HS-5 (cell line): ENCODE data around the gene NRSN2.

Experiments
- DNase-seq: peaks from one replicate; pipeline ENCODE4 v3.0.0-alpha.2; 2012; ENCODE audit warnings: low read depth

Gene NRSN2

GRCh38 chr20:346640-347316 is at the start of gene NRSN2:
TSS of gene NRSN2 (plus strand) at chr20:347111. CDS start at chr20:349644, 2,533 bp downstream.
- no peak for DNase-seq

- peak; percentile 58 for DNase-seq
These were observed 48.8 kb upstream of the NRSN2 start for GRCh38 chr20:297925-298775.

GRCh38 chr20:298776-299391 is 48.0 kb upstream of the NRSN2 start:
- DNase-seq = no peak

GRCh38 chr20:300345-300990 is 46.4 kb upstream of the NRSN2 start:
- DNase-seq = no peak

GRCh38 chr20:301886-302848 is 44.7 kb upstream of the NRSN2 start:
- no peak for DNase-seq

- DNase-seq = no peak
These were observed 41.2 kb upstream of the NRSN2 start for GRCh38 chr20:305745-306144.

GRCh38 chr20:308427-309038 is 38.4 kb upstream of the NRSN2 start:
- no peak for DNase-seq

GRCh38 chr20:309306-309840 is 37.5 kb upstream of the NRSN2 start:
- no peak for DNase-seq

- no peak for DNase-seq
These were observed 36.9 kb upstream of the NRSN2 start for GRCh38 chr20:309841-310644.

- no peak for DNase-seq
These were observed 36.3 kb upstream of the NRSN2 start for GRCh38 chr20:310645-311044.

GRCh38 chr20:311609-312008 is 35.3 kb upstream of the NRSN2 start:
- no peak for DNase-seq

GRCh38 chr20:312067-312466 is 34.8 kb upstream of the NRSN2 start:
- DNase-seq = no peak

- DNase-seq = no peak
These were observed 34.0 kb upstream of the NRSN2 start for GRCh38 chr20:312866-313265.

- no peak for DNase-seq
These were observed 33.5 kb upstream of the NRSN2 start for GRCh38 chr20:313402-313801.

GRCh38 chr20:313948-314347 is 33.0 kb upstream of the NRSN2 start:
- no peak for DNase-seq

- no peak for DNase-seq
These were observed 30.4 kb upstream of the NRSN2 start for GRCh38 chr20:316316-317068.

- no peak for DNase-seq
These were observed 22.5 kb upstream of the NRSN2 start for GRCh38 chr20:324177-325044.
